OCI-LY1 (cell line): ENCODE results near the gene GLUD1.

Source experiments
- CTCF ChIP-seq: fragments of 200-600 bp; sonication (generic), shearing (Covaris generic); IDR thresholded peaks from 2 replicates; pipeline ENCODE4 v1.5.1; 2017; ENCODE audit warnings: mild to moderate bottlenecking, antibody characterized with exemption, low read length, moderate library complexity, mixed read lengths
- EZH2 ChIP-seq: fragments of 200-600 bp; sonication (generic), shearing (Covaris generic); IDR thresholded peaks from 2 replicates; pipeline ENCODE4 v1.8.0; 2017; ENCODE audit warnings: borderline replicate concordance, mixed run types, mild to moderate bottlenecking, antibody characterized with exemption, low read length, moderate library complexity, mixed read lengths

DNA sequence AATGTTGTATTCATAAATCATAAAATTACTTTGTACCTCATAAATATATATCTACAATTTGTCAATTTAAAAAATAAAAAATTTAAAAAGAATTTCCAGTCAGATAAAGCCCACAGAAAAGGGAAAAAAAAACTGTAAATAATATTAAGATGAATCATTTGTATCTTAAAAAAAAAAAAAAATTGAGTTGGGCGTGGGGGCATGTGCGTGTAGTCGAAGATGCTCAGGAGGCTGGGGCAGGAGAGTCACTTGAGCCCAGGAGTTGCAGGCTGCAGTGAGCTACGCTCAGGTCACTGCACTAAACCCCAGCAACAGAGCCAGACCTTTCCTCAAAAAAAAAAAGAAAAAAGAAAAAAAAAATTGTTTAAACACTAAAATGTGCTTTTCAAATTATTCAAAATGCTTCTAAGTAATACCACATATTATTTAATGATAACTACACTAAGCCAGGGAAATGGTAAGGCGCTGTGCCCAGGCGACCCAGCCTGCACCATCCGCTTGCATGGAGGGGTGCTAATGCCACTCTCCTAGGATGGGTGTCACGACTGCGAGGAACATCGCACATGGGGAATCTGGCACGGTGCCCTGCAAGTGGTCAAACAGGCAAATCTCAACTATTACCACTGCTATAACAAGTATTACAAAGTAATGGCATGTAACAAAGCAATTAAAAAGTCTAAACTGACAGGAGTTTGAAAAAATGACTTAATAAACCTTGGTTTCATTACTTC lies 15.4 kb downstream of the GLUD1 start:
- TF ChIP-seq EZH2 = no peak
- TF ChIP-seq CTCF = no peak
